Hematopoietic multipotent progenitor cell treated with erythropoietin and hydrocortisone succinate and interleukin-3 and kit ligand, for 15 days (in vitro differentiated cells): ENCODE results near the gene KCNK3.

Experiments used
- DNase-seq: peaks from one replicate; pipeline ENCODE4 v3.0.0-alpha.2; 2015; ENCODE audit warnings: low spot score

The KCNK3 gene

GRCh38 chr2:26691161-26691560, 1.4 kb upstream of the KCNK3 start:
- no peak for DNase-seq

- no peak for DNase-seq
Measured at GRCh38 chr2:26691881-26692278, 642 bp upstream of the KCNK3 start.

GRCh38 chr2:26692897-26693849, 651 bp downstream of the KCNK3 start:
- DNase-seq: no peak

- no peak for DNase-seq
Measured at GRCh38 chr2:26694001-26694400, 1.5 kb downstream of the KCNK3 start.

GRCh38 chr2:26696351-26696816, 3.9 kb downstream of the KCNK3 start:
- no peak for DNase-seq

- DNase-seq: no peak
Measured at GRCh38 chr2:26697425-26697824, 4.9 kb downstream of the KCNK3 start.

GRCh38 chr2:26699295-26699694, 6.8 kb downstream of the KCNK3 start:
- no peak for DNase-seq

- no peak for DNase-seq
Measured at GRCh38 chr2:26700078-26700477, 7.6 kb downstream of the KCNK3 start.

GRCh38 chr2:26701596-26701995, 9.1 kb downstream of the KCNK3 start:
- DNase-seq: no peak

- DNase-seq: no peak
Measured at GRCh38 chr2:26702025-26702424, 9.5 kb downstream of the KCNK3 start.

- no peak for DNase-seq
Measured at GRCh38 chr2:26704441-26704977, 12.0 kb downstream of the KCNK3 start.

GRCh38 chr2:26705126-26705525, 12.6 kb downstream of the KCNK3 start:
- no peak for DNase-seq

- no peak for DNase-seq
Measured at GRCh38 chr2:26706093-26706492, 13.6 kb downstream of the KCNK3 start.

GRCh38 chr2:26706616-26707473, 14.3 kb downstream of the KCNK3 start:
- DNase-seq: no peak

GRCh38 chr2:26707747-26708146, 15.2 kb downstream of the KCNK3 start:
- DNase-seq: no peak

- no peak for DNase-seq
Measured at GRCh38 chr2:26708457-26708856, 15.9 kb downstream of the KCNK3 start.

GRCh38 chr2:26709323-26710110, 17.0 kb downstream of the KCNK3 start:
- DNase-seq: no peak

- no peak for DNase-seq
Measured at GRCh38 chr2:26710145-26710544, 17.6 kb downstream of the KCNK3 start.

- DNase-seq: no peak
Measured at GRCh38 chr2:26710743-26711456, 18.4 kb downstream of the KCNK3 start.

GRCh38 chr2:26711457-26712161, 19.1 kb downstream of the KCNK3 start:
- no peak for DNase-seq
